ENCODE measurements around the gene INPPL1.

Gene INPPL1

DNA sequence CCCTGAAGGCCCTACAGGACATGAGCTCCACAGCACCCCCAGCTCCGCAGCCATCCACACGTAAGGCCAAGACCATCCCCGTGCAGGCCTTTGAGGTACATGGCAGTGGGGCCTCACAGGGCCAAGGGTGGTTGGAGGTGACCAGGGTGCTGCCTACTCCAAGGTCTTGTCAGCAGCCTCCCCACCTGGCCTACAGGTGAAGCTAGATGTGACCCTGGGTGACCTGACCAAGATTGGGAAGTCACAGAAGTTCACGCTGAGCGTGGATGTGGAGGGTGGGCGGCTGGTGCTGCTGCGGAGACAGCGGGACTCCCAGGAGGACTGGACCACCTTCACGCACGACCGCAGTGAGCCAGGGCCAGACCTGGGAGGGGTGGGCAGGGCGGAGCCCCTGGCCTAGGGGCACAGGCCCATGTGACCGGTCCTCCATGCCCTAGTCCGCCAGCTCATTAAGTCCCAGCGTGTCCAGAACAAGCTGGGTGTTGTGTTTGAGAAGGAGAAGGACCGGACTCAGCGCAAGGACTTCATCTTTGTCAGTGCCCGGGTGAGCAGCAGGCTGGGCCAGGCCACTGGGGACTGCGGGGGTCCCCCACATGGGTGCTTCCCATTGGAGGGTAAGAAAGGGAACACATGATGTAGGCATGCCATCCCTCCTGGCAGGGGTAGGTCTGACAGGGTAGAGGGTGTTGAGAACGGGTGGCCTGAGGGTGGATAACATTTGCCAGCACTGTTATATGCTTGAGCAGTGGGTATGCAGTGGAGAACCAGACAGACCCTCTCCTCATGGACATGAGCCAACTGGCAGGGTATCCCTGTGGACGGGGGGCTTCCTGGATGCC lies 5.6 kb downstream of the INPPL1 start:
- no peak overlapping the region for H3K4me3 ChIP-seq (ENCODE audit: low read depth, low read length)
- no peak for DNase-seq (ENCODE audit: low read depth)

DNA sequence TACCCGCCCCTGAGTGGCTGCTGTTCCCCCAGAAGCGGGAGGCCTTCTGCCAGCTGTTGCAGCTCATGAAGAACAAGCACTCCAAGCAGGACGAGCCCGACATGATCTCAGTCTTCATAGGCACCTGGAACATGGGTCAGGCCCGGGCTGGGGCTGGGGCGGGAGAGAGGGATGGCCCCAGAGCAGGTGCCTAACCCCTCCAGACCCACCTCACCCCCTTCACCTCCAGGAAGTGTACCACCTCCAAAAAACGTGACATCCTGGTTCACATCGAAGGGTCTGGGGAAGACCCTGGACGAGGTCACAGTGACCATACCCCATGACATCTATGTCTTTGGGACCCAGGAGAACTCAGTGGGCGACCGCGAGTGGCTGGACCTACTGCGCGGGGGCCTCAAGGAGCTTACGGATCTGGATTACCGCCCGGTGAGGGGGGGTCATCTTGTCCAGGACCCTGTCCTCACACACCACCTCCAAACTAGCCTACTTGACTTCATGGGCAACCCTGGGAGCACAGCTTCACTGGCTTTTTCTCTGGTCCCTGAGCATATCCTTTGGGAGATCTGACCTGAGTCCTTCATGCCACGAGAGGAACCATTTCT lies 6.3 kb downstream of the INPPL1 start:
- H3K4me3 ChIP-seq (ENCODE audit: low read depth, low read length) = no peak overlapping the region
- no peak for DNase-seq (ENCODE audit: low read depth)

DNA sequence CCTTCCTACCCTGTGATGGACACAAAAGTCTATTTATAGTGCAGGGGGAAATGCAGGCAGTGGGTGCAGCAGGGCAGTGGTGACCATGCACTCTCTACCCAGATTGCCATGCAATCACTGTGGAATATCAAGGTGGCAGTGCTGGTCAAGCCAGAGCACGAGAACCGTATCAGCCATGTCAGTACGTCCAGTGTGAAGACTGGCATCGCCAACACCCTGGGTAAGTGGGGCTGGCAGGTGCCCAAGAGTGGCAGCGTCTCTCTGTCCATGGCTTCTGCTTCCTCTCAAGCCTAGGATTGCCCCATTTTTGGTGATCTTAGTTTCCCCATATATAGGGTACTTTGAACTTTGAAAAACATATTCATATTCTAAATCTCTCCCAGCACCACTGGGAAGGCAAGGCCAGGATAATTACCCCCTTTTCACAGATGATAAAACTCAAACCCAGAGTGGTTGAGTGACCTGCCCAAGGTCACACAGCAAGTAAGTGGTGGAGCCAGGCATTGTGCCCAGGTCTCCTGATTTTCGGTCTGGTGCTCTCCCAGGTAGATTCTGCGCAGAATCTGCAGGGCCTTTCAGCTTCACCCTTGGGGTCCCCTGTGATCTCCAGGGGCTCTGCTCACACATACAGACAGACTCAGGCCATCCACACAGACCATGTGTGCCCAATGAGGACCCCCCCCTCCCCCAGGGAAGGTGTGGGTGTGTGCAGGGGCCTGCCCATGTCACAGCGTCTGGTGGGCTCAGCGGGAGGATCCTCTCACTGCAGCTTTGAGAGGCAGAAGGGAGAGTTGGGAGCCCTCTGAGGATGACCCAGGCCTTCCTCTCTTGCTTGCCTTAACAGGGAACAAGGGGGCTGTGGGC lies 7.1 kb downstream of the INPPL1 start:
- DNase-seq (ENCODE audit: low read depth) = no peak
- H3K4me3 ChIP-seq (ENCODE audit: low read depth, low read length) = no peak overlapping the region

DNA sequence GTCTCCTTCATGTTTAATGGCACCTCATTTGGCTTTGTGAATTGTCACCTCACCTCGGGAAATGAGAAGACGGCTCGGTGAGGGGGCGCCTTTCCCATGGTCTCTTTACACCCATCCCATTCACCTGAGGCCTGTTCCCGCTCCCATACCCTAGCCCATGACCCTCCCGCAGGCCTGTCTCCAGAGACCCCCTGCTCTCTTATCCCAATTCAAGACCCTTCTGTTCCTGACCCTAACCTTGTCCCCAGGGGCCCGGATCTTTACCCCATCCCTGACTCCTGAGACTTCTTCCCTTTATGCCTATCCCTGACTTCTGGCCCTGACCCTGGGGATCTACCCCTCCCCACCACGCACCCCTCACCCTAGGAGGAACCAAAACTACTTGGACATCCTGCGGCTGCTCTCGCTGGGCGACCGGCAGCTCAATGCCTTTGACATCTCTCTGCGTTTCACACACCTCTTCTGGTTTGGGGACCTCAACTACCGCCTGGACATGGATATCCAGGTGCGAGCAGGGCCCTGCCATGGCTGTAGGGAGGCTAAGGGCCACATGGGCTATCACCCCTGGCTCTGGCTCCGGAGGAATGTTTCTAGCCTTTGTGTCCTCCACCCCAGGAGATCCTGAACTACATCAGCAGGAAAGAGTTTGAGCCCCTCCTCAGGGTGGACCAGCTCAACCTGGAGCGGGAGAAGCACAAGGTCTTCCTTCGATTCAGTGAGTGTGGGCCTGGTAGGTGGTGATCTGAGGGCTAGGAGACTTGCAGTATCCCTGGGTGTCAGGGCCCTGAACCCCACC lies 7.9 kb downstream of the INPPL1 start:
- no peak overlapping the region for H3K4me3 ChIP-seq (ENCODE audit: low read depth, low read length)
- DNase-seq (ENCODE audit: low read depth) = no peak

DNA sequence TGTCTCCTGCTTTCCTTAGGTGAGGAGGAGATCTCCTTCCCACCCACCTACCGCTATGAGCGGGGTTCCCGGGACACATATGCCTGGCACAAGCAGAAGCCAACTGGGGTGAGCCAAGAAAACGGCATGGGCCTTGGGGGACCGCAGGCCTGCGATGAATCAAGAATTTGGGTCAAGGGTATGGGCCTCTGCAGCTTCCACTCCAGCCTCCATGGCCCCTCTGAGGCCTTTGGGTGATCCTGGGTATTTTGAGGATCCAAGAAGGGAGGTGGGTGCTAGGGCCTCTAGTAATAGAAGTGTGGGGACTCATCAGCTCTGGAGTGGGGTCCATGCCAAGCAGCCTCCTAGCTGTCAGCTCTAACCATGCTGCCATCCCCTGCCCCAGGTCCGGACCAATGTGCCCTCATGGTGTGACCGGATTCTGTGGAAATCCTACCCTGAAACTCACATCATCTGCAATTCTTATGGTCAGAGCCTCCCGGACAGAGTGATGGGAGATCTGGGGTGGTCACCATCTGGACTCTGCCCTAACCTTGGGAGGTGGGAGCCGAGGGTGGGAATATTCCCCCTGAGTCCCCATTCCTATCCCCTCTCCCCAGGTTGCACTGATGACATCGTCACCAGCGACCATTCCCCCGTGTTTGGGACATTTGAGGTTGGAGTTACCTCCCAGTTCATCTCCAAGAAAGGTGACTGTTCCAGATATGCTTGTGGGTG lies 8.6 kb downstream of the INPPL1 start:
- H3K4me3 ChIP-seq (ENCODE audit: low read depth, low read length) = no peak overlapping the region
- DNase-seq (ENCODE audit: low read depth) = no peak

DNA sequence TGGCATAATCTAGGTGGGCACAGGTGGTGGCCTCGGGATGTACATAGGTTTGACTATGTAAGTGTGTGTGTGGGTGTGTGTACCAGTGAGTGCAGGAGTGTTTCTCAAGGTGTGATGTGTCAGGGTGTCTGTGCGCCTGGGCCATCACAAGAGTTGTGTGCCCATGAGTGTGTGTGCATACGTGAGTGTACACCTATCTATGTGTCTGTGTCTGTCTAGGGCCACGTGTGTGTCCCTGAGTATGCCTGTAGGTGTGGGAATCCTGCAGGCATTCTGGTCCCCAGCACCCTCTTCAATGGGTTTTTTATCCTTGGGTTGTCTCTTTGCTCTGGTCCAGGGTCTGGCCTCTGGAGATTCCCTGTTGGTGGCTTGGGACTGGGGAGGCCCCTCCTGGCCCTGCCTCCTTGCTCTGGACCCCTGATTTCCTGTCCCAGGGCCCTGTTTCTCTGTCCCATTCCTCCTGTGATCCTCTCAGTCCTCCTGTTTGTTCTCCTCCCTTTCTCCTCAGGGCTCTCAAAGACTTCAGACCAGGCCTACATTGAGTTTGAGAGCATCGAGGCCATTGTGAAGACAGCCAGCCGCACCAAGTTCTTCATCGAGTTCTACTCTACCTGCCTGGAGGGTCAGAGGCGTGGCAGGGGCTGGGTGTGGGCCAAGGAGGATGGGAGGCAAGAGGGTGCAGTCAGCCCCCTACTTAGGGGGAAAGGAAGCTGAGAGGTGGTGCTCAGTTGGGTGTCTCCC lies 9.4 kb downstream of the INPPL1 start:
- no peak overlapping the region for H3K4me3 ChIP-seq (ENCODE audit: low read depth, low read length)

DNA sequence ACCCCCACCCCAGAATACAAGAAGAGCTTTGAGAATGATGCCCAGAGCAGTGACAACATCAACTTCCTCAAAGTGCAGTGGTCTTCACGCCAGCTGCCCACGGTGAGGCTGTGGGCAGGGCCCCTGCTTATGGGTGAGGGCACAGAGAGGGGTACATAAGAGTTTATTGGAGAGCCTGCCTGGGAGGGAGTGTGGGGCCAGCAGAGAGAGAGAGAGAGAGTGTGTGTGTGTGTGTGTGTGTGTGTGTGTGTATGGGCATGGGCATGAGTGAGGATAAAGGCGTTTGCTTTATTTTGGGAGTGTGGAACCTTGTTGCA lies 9.9 kb downstream of the INPPL1 start:
- no peak for DNase-seq (ENCODE audit: low read depth)
- no peak overlapping the region for H3K4me3 ChIP-seq (ENCODE audit: low read depth, low read length)

More for the DNA sequence above, 9.4 kb downstream of the INPPL1 start:
- no peak for DNase-seq (ENCODE audit: low read depth)

DNA sequence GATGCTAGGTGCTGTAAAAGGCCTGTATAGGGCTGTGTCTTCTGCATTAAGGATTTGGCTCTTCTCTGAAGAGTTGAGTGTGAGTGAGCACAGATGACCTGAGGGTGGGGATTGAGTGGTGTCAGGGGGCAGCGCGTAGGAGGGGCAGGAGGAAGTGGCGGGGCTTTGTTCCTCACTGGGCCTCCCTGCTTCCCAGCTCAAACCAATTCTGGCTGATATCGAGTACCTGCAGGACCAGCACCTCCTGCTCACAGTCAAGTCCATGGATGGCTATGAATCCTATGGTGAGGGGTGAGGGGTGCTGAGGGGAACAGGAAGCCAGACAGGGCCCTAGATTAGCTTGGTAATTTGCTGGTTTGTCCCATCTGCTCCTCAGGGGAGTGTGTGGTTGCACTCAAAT lies 10.4 kb downstream of the INPPL1 start:
- DNase-seq (ENCODE audit: low read depth) = no peak

DNA sequence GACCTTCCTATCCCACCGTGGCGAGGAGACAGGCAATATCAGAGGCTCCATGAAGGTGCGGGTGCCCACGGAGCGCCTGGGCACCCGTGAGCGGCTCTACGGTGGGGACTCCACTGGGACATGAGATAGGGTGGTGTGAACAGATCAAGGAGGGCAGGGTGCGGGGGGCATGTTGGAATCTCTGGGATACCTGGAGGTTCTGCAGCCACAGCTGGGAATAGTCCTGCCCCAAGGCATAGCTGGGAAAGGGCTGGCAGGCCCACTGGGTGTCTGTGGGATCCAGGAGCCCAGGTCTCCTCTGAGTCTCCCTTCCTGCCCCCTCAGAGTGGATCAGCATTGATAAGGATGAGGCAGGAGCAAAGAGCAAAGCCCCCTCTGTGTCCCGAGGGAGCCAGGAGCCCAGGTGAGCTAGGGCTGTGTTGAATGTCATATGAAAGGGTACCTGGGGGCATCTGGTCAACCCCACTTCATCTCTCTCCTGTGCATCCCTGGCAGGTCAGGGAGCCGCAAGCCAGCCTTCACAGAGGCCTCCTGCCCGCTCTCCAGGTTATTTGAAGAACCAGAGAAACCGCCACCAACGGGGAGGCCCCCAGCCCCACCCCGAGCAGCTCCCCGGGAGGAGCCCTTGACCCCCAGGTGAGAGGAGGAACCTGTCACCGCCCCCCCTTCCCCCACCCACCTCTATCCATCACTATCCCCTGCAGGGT lies 10.9 kb downstream of the INPPL1 start:
- no peak for DNase-seq (ENCODE audit: low read depth)
- no peak overlapping the region for H3K4me3 ChIP-seq (ENCODE audit: low read depth, low read length)

More for the DNA sequence above, 10.4 kb downstream of the INPPL1 start:
- no peak overlapping the region for H3K4me3 ChIP-seq (ENCODE audit: low read depth, low read length)

DNA sequence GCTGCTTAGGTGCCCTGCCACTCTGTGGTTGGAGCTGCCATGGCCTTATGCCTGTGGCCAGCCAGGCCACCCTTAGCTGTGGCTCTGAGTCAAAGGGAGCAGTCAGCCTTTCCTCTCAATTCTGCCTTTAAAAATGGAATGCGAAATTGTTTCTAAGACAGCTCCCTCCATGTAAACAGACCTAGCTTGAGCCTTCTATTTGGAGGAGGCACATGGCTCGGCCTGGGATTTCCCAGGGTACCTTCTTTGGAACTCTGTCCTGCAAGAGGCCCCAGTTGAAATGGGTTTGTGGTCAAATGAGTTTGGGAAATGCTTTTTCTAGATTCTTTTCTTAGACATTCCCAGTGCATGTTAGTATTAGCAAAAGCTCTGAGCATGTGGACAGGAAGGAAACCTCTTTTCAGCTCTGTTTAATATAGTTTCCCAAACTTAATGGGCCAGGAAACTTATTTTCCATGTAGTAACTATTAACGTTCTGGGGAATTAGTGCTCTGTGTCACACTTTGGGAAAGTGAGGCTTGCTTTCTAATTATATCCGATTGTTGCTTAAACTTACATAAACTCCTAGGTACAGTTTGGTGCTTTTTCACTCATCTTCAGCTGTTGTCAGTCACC lies 11.6 kb downstream of the INPPL1 start:
- DNase-seq (ENCODE audit: low read depth) = no peak
- no peak overlapping the region for H3K4me3 ChIP-seq (ENCODE audit: low read depth, low read length)

DNA sequence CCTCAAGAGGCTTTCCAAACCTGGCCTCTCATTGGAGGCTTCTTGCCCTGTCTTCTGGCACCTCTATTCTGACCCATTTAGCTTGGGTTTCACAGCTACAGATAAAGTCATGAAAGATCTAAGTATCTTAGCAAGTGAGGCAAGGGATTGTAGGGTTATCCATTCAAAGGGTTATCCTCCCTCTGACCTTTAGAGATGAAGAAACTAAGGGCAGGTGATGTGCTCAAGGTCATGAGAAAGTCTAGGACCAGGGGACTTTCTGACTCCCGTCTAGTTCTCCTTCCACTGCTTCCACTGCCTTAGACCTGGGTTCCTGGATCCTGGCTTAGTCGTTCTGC lies 12.2 kb downstream of the INPPL1 start:
- no peak overlapping the region for H3K4me3 ChIP-seq (ENCODE audit: low read depth, low read length)
- no peak for DNase-seq (ENCODE audit: low read depth)

DNA sequence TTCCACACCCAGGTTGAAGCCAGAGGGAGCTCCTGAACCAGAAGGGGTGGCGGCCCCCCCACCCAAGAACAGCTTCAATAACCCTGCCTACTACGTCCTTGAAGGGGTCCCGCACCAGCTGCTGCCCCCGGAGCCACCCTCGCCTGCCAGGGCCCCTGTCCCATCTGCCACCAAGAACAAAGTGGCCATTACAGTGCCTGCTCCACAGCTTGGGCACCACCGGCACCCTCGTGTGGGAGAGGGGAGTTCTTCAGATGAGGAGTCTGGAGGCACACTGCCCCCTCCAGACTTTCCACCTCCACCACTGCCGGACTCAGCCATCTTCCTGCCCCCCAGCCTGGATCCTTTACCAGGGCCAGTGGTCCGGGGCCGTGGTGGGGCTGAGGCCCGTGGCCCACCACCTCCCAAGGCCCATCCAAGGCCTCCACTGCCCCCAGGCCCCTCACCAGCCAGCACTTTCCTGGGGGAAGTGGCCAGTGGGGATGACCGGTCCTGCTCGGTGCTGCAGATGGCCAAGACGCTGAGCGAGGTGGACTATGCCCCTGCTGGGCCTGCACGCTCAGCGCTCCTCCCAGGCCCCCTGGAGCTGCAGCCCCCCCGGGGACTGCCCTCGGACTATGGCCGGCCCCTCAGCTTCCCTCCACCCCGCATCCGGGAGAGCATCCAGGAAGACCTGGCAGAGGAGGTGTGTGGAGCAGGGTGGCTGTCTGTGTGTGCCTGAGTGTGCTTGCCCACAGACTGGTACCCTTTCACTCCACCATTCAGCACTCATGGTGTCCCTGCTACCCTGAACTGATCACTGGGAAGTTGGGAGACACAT lies 12.8 kb downstream of the INPPL1 start:
- no peak overlapping the region for H3K4me3 ChIP-seq (ENCODE audit: low read depth, low read length)
- DNase-seq (ENCODE audit: low read depth) = no peak

DNA sequence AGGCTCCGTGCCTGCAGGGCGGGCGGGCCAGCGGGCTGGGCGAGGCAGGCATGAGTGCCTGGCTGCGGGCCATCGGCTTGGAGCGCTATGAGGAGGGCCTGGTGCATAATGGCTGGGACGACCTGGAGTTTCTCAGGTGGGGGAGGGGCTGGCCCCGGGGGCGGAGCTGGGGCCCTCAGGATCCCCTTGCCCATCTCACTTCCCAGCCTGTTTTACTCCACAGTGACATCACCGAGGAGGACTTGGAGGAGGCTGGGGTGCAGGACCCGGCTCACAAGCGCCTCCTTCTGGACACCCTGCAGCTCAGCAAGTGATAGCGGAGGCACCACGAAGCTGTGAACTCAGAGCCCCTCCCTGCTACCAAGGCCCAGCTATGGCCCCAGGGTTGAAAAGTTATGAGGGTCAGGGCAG lies 13.5 kb downstream of the INPPL1 start:
- no peak for DNase-seq (ENCODE audit: low read depth)
- no peak overlapping the region for H3K4me3 ChIP-seq (ENCODE audit: low read depth, low read length)

DNA sequence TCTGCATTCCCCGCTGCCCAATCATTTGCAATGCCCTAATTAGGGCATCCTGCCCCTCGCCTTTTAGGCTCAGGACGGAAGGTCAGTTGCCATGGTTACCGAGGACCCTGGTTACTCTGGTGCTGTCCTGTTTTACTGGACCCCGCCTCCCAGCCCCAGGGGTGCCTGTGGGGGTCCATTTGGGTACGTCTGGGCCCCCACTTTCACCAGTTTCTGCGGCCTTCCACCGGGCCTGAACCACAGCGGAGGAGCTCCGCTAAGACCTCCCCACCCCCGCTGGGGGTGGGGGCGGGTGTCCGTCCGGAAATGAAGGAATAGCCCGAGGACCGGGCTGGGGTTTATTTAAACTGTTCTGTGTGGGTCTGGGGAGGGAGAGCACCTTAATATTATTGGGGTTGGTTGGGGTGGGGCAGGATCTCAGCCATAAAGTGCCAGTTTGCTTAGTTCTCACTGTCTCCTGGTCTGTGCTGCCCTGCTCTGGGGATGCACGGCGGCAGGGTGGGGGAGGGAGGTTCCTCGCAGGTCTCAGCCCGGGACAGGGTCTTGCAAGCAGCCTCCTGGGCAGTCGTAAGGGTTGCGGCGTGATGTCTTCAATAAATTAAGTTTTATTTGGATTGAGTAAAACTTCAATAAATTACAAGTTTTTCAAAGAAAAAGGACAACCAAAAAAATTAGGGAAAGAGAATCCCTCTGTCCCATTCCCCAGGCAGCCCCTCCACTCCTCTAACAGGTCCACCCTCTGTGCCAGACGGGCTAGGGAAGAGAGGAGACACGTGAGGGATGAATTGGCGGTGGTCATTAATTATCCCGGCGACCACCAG lies 14.1 kb downstream of the INPPL1 start:
- H3K4me3 ChIP-seq (ENCODE audit: low read depth, low read length) = no peak overlapping the region
- no peak for DNase-seq (ENCODE audit: low read depth)

DNA sequence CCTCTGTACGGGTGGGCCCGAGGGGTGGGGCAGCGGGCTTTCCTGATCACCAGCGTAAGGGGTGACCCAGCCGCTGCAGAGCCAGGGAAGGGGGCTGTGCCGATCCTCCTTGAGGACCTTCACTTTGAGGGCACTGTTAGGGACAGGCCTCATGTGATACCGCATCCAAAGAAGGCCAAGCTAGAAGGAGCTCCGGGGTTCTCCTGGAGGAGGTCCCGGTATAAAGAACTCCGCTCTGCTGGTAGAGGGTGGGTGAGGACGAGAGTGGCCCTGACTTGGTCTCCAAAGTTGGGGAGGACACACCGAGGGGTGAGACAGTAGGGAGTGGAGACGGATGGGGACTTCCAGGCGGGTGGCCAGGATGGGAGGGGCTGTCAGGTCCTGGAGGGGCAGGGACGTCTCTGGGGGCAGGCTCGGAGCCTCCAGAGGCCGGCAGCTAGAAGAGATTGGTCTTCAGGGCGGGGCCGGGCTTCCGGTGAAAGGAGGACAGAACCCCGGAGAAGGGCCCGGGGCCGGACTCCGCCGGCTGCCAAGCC lies 14.8 kb downstream of the INPPL1 start:
- DNase-seq (ENCODE audit: low read depth) = no peak
- peak overlapping the region; percentile 36 for H3K4me3 ChIP-seq (ENCODE audit: low read depth, low read length)
